K562 (cell line): Measurements from ENCODE around the gene SHFL. TPM values are rescaled to one million over a fixed set of nuclear protein-coding genes. Genes with fewer than 3 reads are reported as not detected.

Experiments
- ATF2 ChIP-seq: sonication (generic); formaldehyde crosslinking; IDR thresholded peaks from 2 replicates; pipeline ENCODE4 v1.8.1; 2022; ENCODE audit warnings: missing genetic modification reagents
- BDP1 ChIP-seq: IDR thresholded peaks from 3 replicates; pipeline ENCODE4 v1.6.1; 2011; ENCODE audit not compliant: insufficient read length, insufficient read depth
- CHD2 ChIP-seq: IDR thresholded peaks from 2 replicates; pipeline ENCODE4 v1.6.1; 2011; ENCODE audit warnings: low read depth, low read length
- CREB3L1 ChIP-seq: fragments of 450-650 bp; IDR thresholded peaks from 2 replicates; pipeline ENCODE4 v1.6.1; 2014; ENCODE audit warnings: low read depth, mild to moderate bottlenecking, moderate library complexity, borderline replicate concordance
- DPF2 ChIP-seq: fragments of 450-650 bp; IDR thresholded peaks from 2 replicates; pipeline ENCODE4 v1.6.1; 2016
- ELK3 ChIP-seq: fragments of 450-650 bp; formaldehyde crosslinking; IDR thresholded peaks from 2 replicates; pipeline ENCODE4 v1.4.0; 2020; ENCODE audit warnings: mild to moderate bottlenecking
- ESRRA ChIP-seq: fragments of 450-650 bp; IDR thresholded peaks from 2 replicates; pipeline ENCODE4 v1.6.1; 2014; ENCODE audit warnings: low read depth, mild to moderate bottlenecking, moderate library complexity, borderline replicate concordance
- HNRNPK ChIP-seq: fragments of 200-400 bp; formaldehyde crosslinking; IDR thresholded peaks from one replicate; pipeline ENCODE4 v1.6.1; 2018; ENCODE audit warnings: mild to moderate bottlenecking, low read depth, low read length; ENCODE audit not compliant: poor library complexity, severe bottlenecking
- HSF4 ChIP-seq: fragments of 250-450 bp; sonication (Bioruptor Pico); IDR thresholded peaks from 2 replicates; pipeline ENCODE4 v2.1.2; 2022; ENCODE audit warnings: mild to moderate bottlenecking, moderate library complexity, borderline replicate concordance
- KDM1A ChIP-seq, 2 experiments: fragments of 450-650 bp; IDR thresholded peaks; 2 replicates each; pipeline ENCODE4 v1.6.1; 2016; ENCODE audit warnings: mild to moderate bottlenecking in 2 of 2
- L3MBTL2 ChIP-seq: fragments of 450-650 bp; IDR thresholded peaks from 2 replicates; pipeline ENCODE4 v1.6.1; 2016; ENCODE audit warnings: mild to moderate bottlenecking, moderate library complexity
- NR2C2 ChIP-seq, 2 experiments: fragments of 200-800 bp in 1 of 2; sonication (Bioruptor generic) in 1 of 2; sonication (generic) in 1 of 2; formaldehyde crosslinking in 1 of 2; IDR thresholded peaks; 2 replicates each; pipeline versions ENCODE4 v1.6.1 to v1.8.0; 2016 to 2022; ENCODE audit warnings: mild to moderate bottlenecking in 1 of 2, missing compliant biosample characterization in 1 of 2, missing genetic modification characterization in 1 of 2, missing genetic modification reagents in 1 of 2
- PRPF4 ChIP-seq: fragments of 200-400 bp; formaldehyde crosslinking; IDR thresholded peaks from one replicate; pipeline ENCODE4 v1.6.1; 2017; ENCODE audit warnings: low read length, low read depth, mild to moderate bottlenecking; ENCODE audit not compliant: insufficient read depth, poor library complexity, severe bottlenecking
- SOX6 ChIP-seq: fragments of 450-650 bp; IDR thresholded peaks from 2 replicates; pipeline ENCODE4 v1.6.1; 2014; ENCODE audit warnings: mild to moderate bottlenecking
- SRSF7 ChIP-seq: fragments of 200-400 bp; formaldehyde crosslinking; optimal IDR thresholded peaks from 2 replicates; pipeline ENCODE3; 2017; ENCODE audit warnings: mild to moderate bottlenecking, low read depth, low read length
- STAT6 ChIP-seq: sonication (generic); formaldehyde crosslinking; IDR thresholded peaks from 2 replicates; pipeline ENCODE4 v1.8.1; 2023; ENCODE audit warnings: mild to moderate bottlenecking, missing genetic modification reagents
- ZBTB33 ChIP-seq: sonication (generic); formaldehyde crosslinking; IDR thresholded peaks from 2 replicates; pipeline ENCODE4 v1.8.1; 2023; ENCODE audit warnings: mild to moderate bottlenecking, missing genetic modification reagents
- ZBTB7A ChIP-seq: IDR thresholded peaks from 2 replicates; pipeline ENCODE4 v1.6.1; 2011; ENCODE audit warnings: low read depth, mild to moderate bottlenecking, low read length, moderate library complexity, borderline replicate concordance; ENCODE audit not compliant: control insufficient read depth
- ZNF253 ChIP-seq: fragments of 250-450 bp; sonication (Bioruptor Pico); conservative IDR thresholded peaks from 2 replicates; pipeline ENCODE4 v1.6.1; 2021; ENCODE audit warnings: mild to moderate bottlenecking
- ZNF311 ChIP-seq: fragments of 250-450 bp; sonication (Bioruptor Pico); IDR thresholded peaks from 2 replicates; pipeline ENCODE4 v1.4.0; 2020; ENCODE audit warnings: mild to moderate bottlenecking, moderate library complexity
- polyA plus RNA-seq, 8 experiments: library from polyadenylated mRNA; depleted of rRNA in 4 of 8; stranded (reverse) in 5 of 8; unstranded in 3 of 8; fragments of >200 nt; fragmentation: Nextera tagmentation in 2 of 8; fragmentation: Illumina TruSeq in 1 of 8; extraction: Ambion mirVana in 2 of 8; extraction: Trizol in 1 of 8; gene quantifications; 2 replicates each; pipeline versions ENCODE4 v1.2.1 to v1.2.3, GENCODE V29; 2011 to 2014; ENCODE audit warnings: inconsistent platforms in 1 of 8, missing spikeins in 1 of 8
- total RNA-seq, 7 experiments: library from RNA; depleted of rRNA in 6 of 7; stranded (reverse); fragments of >200 nt in 6 of 7; fragmentation: Illumina TruSeq in 2 of 7; extraction: Trizol in 2 of 7; gene quantifications; 2 replicates each; pipeline versions ENCODE4 v1.2.1 to v1.2.3, GENCODE V29; 2011 to 2021; ENCODE audit warnings: low replicate concordance in 1 of 7

SHFL gene
- total and polyA plus RNA-seq, 9 of the 15 experiments (the other 6 are each of a cell fraction or from before 2014, with no cell fraction given), result 1.5 to 25.7 (median 13.0) TPM

- no peak for TF ChIP-seq ZBTB33 (CRISPR knock-in tag)
- TF ChIP-seq ESRRA, result no peak
- TF ChIP-seq ATF2, result no peak
- TF ChIP-seq ZBTB7A, result peak; percentile 74
- peak in 1 of 2 experiments; percentile 45; a peak in 1 of 4 replicates for TF ChIP-seq KDM1A (IDR thresholded peaks at IDR 0.05)
- no peak for TF ChIP-seq HSF4 (CRISPR knock-in tag)
- no peak for TF ChIP-seq PRPF4
- no peak for TF ChIP-seq L3MBTL2
- TF ChIP-seq BDP1, result no peak
- no peak for TF ChIP-seq ZNF253
- TF ChIP-seq ZNF311 (CRISPR knock-in tag), result no peak
- TF ChIP-seq SOX6, result no peak
- TF ChIP-seq CHD2, result no peak
- 0 out of 2 replicates have a peak, but pooled peaks have one; percentile 23 for TF ChIP-seq DPF2
- TF ChIP-seq ELK3, result no peak
- no peak for TF ChIP-seq CREB3L1
- no peak for TF ChIP-seq SRSF7
- TF ChIP-seq HNRNPK, result no peak
- TF ChIP-seq NR2C2 (CRISPR knock-in tag; IDR thresholded peaks at IDR 0.05), result peak; percentile 96
- peak; percentile 99 for TF ChIP-seq NR2C2 (tag; IDR thresholded peaks at IDR 0.05)
- no peak for TF ChIP-seq STAT6
Measured at GRCh38 chr19:10086591-10087192, 575 bp downstream of the SHFL start (continued).
